GM19099 (cell line): ENCODE results near the gene WDR86.

Source experiments
- POLR2A ChIP-seq: IDR thresholded peaks from 3 replicates; pipeline ENCODE4 v1.6.1; 2011; ENCODE audit warnings: low read depth; ENCODE audit not compliant: insufficient read length; ENCODE audit errors: extremely low read depth

The WDR86 gene

DNA sequence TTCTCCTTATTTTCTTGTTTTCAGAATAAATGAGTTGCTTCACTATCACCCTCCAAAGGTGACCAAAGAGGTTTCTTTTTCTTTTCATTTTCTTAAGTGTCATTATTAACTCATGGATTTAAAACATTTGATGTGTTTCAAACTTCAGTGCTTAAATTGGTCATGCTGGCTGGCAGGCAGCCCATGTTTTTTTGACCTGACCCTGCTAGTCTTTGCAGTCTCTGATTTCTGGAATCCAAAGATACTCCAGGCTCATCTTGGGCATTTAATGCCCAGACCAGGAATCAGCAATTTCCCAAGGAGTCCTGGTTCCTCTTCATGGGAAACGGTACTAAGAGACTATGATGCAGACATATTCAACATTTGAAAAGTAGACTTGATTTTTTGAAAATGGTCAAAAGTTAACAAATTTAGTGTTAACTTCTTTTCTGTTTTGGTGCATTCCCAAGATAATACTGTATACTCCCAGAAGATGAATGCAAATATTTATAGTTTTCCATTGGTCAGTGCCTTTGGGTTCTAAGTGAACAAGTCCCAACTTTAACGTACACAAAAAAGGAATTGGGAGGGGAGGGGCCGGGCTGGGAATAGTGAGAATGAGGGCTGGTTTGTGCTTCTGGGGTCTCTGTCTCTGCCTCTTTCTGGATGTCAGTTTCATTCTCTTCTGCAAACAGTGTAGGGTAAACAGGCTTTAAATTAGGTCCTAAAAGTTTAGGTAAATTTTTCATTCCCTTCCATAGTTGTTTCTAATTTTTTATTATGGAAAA lies 48.5 kb downstream of the WDR86 start:
- no peak for TF ChIP-seq POLR2A

DNA sequence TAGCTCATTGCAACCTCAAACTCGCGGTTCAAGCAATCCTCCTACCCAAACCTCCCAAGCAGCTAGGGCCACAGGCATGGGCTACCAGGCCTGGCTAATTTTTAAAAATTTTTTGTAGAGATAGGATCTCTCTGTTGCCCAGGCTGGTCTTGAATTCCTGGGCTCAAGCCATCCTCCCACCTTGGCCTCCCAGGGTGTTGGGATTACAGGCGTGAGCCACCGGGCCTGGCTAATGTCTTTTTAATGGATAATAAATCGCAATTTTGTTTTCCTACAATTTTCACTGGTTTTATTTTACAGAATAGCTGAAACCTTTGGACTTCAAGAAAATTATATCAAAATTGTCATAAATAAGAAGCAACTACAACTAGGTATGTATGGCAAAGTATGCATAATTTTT lies 57.3 kb downstream of the WDR86 start:
- no peak for TF ChIP-seq POLR2A

DNA sequence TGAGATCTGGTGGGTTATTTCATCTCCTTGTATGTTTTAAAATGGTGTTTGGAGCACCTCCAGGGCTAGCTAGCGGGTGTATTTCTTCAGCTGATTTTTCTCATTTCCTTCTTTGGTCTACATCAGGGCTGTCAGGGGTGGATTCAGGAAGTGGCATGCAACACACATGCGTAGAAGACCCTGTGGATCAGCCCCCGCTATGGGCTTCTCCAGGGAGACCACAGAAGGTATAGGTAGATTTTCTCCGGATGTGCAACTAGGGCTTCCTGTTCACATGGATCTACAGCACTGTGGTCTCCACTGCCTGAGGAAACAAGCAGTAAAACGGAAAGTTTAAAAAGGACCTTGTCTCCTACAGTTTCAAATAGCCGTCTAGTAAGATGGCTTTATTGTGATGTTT lies 57.9 kb downstream of the WDR86 start:
- no peak for TF ChIP-seq POLR2A

DNA sequence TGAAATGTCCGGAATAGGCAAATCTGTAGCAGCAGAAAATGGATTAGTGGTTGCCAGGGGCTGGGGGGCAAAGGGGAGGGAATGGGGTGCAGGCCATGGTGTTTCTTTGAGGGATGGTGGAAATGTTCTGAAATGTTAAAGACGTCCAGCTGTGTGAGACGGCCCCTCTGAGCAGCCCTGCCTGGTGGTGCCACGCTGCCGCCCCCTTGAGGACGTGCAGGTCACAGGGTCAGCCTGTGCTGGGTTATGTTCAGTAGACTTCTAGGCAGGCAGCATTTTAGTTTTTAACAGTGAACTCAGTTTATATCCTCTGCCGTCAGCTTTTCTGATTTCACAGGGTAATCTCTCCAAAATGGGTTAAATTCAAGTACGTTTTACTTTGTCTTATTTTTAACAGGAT lies 58.8 kb downstream of the WDR86 start:
- no peak for TF ChIP-seq POLR2A

DNA sequence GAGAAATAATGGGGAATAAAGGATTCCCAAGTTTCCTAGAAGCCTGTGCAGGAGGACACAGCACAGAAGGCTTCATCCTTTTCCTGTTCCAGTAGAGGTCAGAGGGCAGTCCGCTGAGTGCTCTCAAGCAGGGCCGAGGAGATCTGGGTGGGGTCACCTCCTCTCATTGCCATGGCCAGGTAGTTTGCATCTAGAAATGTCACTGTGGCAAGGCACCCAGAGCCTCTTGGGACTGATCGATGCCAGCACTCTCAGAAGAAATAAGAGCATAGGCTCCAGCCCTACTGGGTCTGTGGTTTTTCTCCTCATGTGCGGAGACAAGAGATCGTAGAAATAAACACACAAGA lies 60.4 kb downstream of the WDR86 start:
- no peak for TF ChIP-seq POLR2A

DNA sequence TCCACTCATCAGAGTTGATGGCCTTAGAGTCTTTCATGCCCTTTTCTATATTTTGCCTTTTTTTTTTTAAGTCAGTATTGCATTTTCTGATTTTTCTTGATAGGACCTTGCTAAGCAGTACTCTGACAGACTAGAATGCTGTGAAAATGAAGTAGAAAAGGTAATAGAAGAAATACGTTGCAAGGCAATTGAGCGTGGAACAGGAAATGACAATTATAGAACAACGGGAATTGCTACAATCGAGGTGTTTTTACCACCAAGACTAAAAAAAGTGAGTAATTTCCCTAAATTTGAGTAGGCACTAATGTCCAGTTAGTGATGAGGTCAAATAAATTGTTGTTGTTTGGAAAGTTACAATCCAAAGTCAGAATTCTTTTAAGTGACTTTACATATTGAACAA lies 60.9 kb downstream of the WDR86 start:
- TF ChIP-seq POLR2A = no peak

DNA sequence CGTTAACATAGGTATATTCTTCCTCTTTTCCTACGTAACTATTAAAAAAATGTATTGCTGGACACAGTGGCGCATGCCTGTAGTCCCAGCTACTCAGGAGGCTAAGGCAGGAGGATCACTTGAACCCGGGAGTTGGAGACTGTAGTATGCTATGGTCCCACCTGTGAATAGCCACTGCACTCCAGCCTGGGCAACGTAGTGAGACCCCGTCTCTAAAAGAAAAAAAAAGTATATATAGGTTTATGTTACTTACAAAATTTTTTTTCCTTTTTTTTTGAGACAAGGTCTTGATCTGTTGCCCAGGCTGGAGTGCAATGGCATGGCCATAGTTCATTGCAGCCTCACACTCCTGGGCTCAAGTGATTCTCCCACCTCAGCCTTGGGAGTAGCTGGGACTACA lies 62.6 kb downstream of the WDR86 start:
- no peak for TF ChIP-seq POLR2A

DNA sequence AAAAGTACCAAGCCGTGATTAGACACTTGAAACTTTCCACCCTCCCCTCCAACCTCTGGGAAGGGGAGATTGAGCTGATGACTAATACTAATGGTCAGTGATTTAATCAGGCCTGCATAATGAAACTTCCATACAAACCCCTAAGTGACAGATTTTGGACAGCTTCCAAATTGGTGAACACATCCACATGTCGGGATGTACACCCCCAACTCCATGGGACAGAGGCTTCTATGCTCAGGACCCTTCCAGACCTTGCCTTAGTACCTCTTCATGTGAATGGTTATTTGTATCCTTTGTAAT lies 63.4 kb downstream of the WDR86 start:
- TF ChIP-seq POLR2A = no peak

DNA sequence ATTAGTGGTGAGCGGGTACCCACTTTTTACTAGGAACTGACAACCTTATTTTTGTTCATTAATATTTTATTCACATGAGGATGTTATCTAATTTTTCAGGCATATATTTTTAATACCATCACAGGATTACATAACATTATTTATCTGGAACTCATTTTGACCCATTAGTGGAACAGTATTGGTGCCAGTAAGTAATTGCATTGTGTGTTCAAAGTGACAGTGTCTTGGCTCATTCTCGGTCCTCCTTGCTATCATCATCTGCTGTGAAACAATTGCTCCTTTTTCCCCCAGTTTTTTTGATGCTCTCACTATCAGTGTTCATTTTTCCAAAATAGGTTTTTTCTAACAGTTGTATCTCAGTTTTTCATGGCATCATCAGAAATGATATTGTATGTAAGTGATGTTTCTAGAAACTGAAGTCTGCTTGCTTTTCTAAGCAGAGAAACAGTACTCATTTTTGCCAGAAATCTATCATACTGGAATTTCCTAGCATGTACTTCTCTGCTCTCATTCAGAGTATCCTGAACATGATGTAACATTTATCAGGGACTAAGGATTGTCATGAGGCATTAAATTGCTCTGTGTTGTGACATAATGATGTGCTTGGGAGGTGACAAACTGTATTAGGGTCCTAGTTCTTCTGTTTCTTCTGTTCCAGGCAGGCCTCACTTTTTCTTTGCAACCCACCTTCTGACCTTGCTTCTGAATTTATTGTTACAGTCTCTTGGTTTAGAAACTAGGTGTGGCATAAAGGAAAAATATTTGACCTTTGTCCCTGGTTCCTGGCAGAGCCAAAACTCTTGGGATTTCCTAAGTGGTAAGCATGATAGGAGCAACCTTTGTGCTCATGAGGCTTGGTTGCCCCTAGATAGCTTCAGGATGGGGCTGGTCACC lies 64.0 kb downstream of the WDR86 start:
- no peak for TF ChIP-seq POLR2A

DNA sequence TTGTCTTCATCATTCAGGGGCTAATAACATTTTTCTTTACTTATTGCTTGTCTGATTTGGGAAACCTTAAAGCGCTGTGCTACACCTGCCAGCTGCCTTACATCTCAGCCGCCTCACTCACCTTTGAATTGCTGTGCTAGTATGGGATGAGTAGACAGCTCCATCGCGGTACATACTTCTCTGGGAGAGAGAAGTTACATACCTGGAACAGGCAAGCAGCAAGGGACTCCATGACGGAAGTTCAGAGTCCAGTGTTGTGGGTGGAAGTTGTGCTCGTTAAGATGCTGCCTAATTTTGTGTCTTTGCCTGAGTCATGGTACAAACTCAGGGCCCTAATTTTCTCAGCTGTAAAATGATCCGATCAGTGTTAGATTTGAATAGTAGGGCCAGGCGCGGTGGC lies 66.3 kb downstream of the WDR86 start:
- TF ChIP-seq POLR2A = no peak

DNA sequence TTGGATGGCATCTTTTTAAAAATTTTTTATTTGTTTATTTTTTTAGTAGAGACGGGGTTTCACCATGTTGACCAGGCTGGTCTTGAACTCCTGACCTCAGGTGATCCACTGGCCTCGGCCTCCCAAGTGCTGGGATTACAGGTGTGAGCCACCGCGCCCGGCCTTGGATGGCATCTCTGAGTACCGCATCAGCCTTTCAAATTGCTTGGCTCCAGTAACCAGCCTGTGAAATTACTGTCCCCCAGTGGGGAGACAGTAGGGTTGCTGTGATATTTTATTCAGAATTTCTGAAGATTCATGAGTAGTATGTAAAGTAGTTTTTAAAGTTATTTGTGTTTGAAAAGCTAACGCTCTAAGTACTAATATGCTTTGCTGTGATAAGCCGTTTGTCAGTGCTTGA lies 67.0 kb downstream of the WDR86 start:
- no peak for TF ChIP-seq POLR2A

DNA sequence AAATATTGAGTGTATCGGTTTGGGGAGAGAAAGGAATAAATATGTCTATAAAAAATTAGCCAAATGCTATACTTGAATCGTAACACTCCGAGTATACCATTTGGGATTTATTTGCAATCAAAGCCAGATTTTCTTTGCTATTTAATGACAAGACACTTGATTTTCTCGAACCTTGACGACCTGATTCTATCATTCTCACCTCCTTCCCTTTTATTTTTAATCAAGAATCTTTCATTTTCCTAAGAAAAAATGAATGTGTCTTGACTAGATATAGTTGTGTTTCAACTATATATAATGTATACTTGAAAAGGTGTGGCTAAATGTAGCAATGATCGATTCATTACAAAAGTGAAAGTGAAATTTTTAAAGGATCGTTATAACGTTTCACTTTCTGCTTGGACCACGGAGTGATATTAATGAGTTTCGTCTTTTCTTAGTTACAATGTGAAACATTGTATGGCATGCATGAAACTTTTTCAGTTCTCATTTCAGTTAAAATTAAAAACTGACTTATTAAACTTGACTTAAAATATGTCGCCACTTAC lies 67.7 kb downstream of the WDR86 start:
- no peak for TF ChIP-seq POLR2A

DNA sequence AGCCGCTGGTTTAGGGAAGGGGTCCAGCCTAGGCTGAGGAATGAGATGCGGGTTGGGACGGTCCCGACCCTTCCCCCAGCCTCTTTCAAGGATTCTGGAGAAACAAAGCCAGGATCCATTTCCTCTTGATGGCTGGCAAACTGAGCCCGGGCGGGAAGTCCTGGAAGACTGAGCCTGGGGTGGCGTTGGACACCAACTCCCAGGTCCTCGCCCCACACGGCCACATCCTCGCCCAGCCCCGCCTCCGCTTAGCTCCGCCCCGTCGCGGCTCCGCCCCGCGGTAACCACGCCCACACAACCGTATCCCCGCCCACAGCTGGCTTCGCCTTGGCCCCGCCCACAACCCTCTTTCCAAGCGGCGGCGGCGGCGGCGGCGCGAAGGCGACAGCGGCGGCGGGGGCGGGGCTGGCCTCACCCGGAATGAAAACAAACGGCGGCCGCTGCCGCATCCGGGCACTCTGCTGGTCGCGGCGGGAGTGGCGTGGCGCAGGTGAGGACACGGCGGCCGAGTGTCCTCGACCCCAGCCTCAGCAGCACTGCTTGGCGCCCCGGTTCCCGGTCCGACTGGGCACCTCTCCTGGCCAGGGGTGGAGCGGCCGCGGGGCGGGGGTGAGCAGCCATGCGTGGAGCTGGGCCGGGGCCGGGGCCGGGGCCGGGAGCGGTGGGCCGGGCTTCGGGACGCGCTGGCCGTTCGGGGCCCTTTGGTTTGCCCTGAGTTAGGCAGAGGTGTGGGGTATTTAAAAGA lies 68.3 kb downstream of the WDR86 start, which contains the start of gene NUB1:
Gene NUB1 (plus strand): TSS at position 456 of the 745 bp plus-strand sequence. CDS start 3,538 bp downstream, outside the sequence.
- TF ChIP-seq POLR2A = peak; percentile 63

DNA sequence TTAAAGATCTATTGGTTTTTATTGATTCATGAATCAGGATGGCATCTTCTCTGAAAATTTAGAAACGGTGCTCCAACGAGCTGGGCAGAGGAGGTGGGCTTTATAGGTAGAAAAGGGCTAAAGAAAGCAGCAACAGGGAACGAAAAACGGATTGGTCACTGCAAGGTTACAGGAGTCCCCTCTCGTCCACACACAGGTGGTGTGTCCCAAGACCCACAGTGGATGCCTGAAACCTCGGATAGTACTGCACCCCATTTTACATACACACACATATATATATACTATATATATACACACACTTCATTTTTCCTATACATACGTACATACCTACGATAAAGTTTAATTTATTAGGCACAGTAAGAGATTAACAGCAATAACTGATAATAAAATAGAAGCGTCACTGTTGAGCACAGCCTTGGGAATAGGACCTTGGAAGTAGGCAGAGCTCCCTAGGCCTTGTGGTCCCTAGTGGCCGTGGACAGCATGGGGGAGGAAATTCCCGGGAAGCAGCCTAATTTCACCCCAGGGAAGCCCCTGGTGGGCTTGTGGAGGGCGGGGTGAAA lies 69.0 kb downstream of the WDR86 start:
- no peak for TF ChIP-seq POLR2A
